HepG2 (cell line): ENCODE data around the gene EFNA2. TPM values are rescaled to one million over a fixed set of nuclear protein-coding genes. Genes with fewer than 3 reads are reported as not detected.

ENCODE experiments used
- ATAC-seq: fragments of 200-7000 bp; cut with Tn5 transposase; 3 replicates; pipeline ENCODE4 v1.9.1; 2020; ENCODE audit warnings: mild to moderate bottlenecking, moderate library complexity
- BruUV-seq: library from RNA; stranded (reverse); fragments of 400-500 nt; replicated peaks from 2 replicates; lab custom pipeline; 2021; lab: Mats Ljungman, UMichigan
- CTCF ChIA-PET: fragments of 300-600 bp; formaldehyde crosslinking; extraction: SDS; loops from one replicate; lab custom pipeline; 2021; ENCODE audit warnings: low total read pairs, inconsistent platforms, low intra/inter-chr PET ratio; lab: Yijun Ruan, JAX
- POLR2A ChIA-PET: fragments of 350-600 bp; sonication (Branson Sonifier 250); formaldehyde crosslinking; loops from one replicate; lab custom pipeline; 2020; ENCODE audit warnings: antibody characterized with exemption, inconsistent platforms; lab: Yijun Ruan, JAX
- DNase-seq: peaks from one replicate; pipeline ENCODE4 v3.0.0-alpha.2; 2015; ENCODE audit warnings: low spot score
- FAIRE-seq: peaks from 3 replicates; lab custom pipeline; 2011; peaks lifted over from hg19 to GRCh38; lab: Jason Lieb, UNC
- H2AFZ ChIP-seq: one replicate; pipeline ENCODE4 v1.6.1; 2011; ENCODE audit warnings: low read length, inconsistent platforms
- H3K27ac ChIP-seq: fragments of 300-600 bp; 3 replicates; pipeline ENCODE4 v1.8.0; 2011; ENCODE audit warnings: mixed run types, mild to moderate bottlenecking, mixed read lengths, low read length, inconsistent platforms; ENCODE audit not compliant: insufficient read depth; ENCODE audit errors: extremely low read length
- H3K27me3 ChIP-seq, 2 experiments: fragments of 200-600 bp in 1 of 2; 2 replicates in 1 of 2; 3 replicates in 1 of 2; pipeline versions ENCODE4 v1.6.0 to v1.8.0; 2011; ENCODE audit warnings: low read length in 2 of 2, mild to moderate bottlenecking in 2 of 2, moderate library complexity in 2 of 2, inconsistent platforms in 1 of 2; ENCODE audit not compliant: insufficient read depth in 2 of 2, control insufficient read depth in 1 of 2
- H3K36me3 ChIP-seq, 2 experiments: fragments of 200-600 bp in 1 of 2; replicated peaks in 1 of 2; 2 replicates in 1 of 2; 3 replicates in 1 of 2; pipeline versions ENCODE4 v1.5.1 to v1.8.0; 2011; ENCODE audit warnings: low read length in 2 of 2, inconsistent platforms in 1 of 2; ENCODE audit not compliant: insufficient read depth in 2 of 2, control insufficient read depth in 1 of 2
- H3K4me1 ChIP-seq: 2 replicates; pipeline ENCODE4 v1.5.1; 2012; ENCODE audit warnings: low read length, inconsistent platforms; ENCODE audit not compliant: insufficient read depth
- H3K4me2 ChIP-seq: 2 replicates; pipeline ENCODE4 v1.6.0; 2011; ENCODE audit warnings: low read depth, low read length, inconsistent platforms
- H3K4me3 ChIP-seq, 3 experiments: fragments of 200-600 bp in 1 of 3; sonication (generic), shearing (Covaris generic) in 1 of 3; replicated peaks in 1 of 3; 2 replicates each; pipeline ENCODE4 v1.5.1; 2011 to 2016; ENCODE audit warnings: low read length in 3 of 3, inconsistent platforms in 2 of 3, low read depth in 2 of 3, mild to moderate bottlenecking in 2 of 3, control low read depth in 1 of 3, mixed read lengths in 1 of 3; ENCODE audit not compliant: insufficient read depth in 1 of 3
- H3K79me2 ChIP-seq: one replicate; pipeline ENCODE4 v1.6.1; 2011; ENCODE audit warnings: low read length, inconsistent platforms; ENCODE audit not compliant: insufficient read depth
- H3K9ac ChIP-seq: 2 replicates; pipeline ENCODE4 v1.6.0; 2011; ENCODE audit warnings: mild to moderate bottlenecking, low read depth, low read length, inconsistent platforms; ENCODE audit not compliant: insufficient read depth
- H3K9me3 ChIP-seq: 2 replicates; pipeline ENCODE4 v1.5.1; 2012; ENCODE audit warnings: mild to moderate bottlenecking, low read length
- H4K20me1 ChIP-seq: 2 replicates; pipeline ENCODE4 v1.6.0; 2011; ENCODE audit warnings: inconsistent platforms, mild to moderate bottlenecking, low read length, moderate library complexity; ENCODE audit not compliant: insufficient read depth
- EZH2 ChIP-seq: conservative IDR thresholded peaks from 2 replicates; pipeline ENCODE4 v1.6.1; 2012; ENCODE audit warnings: mild to moderate bottlenecking, low read depth, low read length, moderate library complexity
- GABPB1 ChIP-seq: IDR thresholded peaks from 2 replicates; pipeline ENCODE4 v1.6.1; 2016; ENCODE audit warnings: mild to moderate bottlenecking, missing genetic modification reagents, moderate library complexity, missing compliant biosample characterization
- HNRNPK ChIP-seq: fragments of 200-400 bp; formaldehyde crosslinking; IDR thresholded peaks from 2 replicates; pipeline ENCODE4 v1.6.1; 2018; ENCODE audit warnings: low read length, low read depth, moderate library complexity, mild to moderate bottlenecking; ENCODE audit not compliant: poor library complexity, severe bottlenecking
- HOXA9 ChIP-seq: sonication (generic); formaldehyde crosslinking; IDR thresholded peaks from 2 replicates; pipeline ENCODE4 v1.8.1; 2022; ENCODE audit warnings: missing genetic modification reagents, mild to moderate bottlenecking, moderate library complexity, borderline replicate concordance
- HOXD1 ChIP-seq: sonication (generic); formaldehyde crosslinking; IDR thresholded peaks from 2 replicates; pipeline ENCODE4 v1.5.0; 2020; ENCODE audit warnings: missing genetic modification reagents
- KMT2B ChIP-seq: IDR thresholded peaks from 2 replicates; pipeline ENCODE4 v1.6.1; 2016; ENCODE audit warnings: missing genetic modification reagents, missing compliant biosample characterization
- MAZ ChIP-seq, 2 experiments: sonication (generic) in 1 of 2; formaldehyde crosslinking in 1 of 2; IDR thresholded peaks; 2 replicates each; pipeline versions ENCODE4 v1.5.0 to v1.6.1; 2012 to 2020; ENCODE audit warnings: low read depth in 2 of 2, mild to moderate bottlenecking in 2 of 2, borderline replicate concordance in 1 of 2, improper control_type of control experiment in 1 of 2, low read length in 1 of 2, missing genetic modification reagents in 1 of 2, moderate library complexity in 1 of 2
- NR2F6 ChIP-seq, 2 experiments: IDR thresholded peaks; 2 replicates each; pipeline ENCODE4 v1.6.1; 2016; ENCODE audit warnings: antibody characterized with exemption in 1 of 2, mild to moderate bottlenecking in 1 of 2
- SMYD3 ChIP-seq: sonication (generic); formaldehyde crosslinking; IDR thresholded peaks from 2 replicates; pipeline ENCODE4 v1.8.1; 2023; ENCODE audit warnings: mild to moderate bottlenecking, missing genetic modification reagents
- SNRNP70 ChIP-seq: fragments of 200-400 bp; formaldehyde crosslinking; IDR thresholded peaks from 2 replicates; pipeline ENCODE4 v1.6.1; 2017; ENCODE audit warnings: mild to moderate bottlenecking, low read depth, low read length, moderate library complexity
- TCF12 ChIP-seq, 2 experiments: fragments of 450-650 bp in 1 of 2; sonication (generic) in 1 of 2; formaldehyde crosslinking in 1 of 2; IDR thresholded peaks; 2 replicates each; pipeline versions ENCODE4 v1.6.1 to v1.8.0; 2017 to 2022; ENCODE audit warnings: antibody characterized with exemption in 1 of 2, mild to moderate bottlenecking in 1 of 2, missing genetic modification reagents in 1 of 2, moderate library complexity in 1 of 2
- ZBTB43 ChIP-seq: sonication (generic); formaldehyde crosslinking; conservative IDR thresholded peaks from 2 replicates; pipeline ENCODE4 v1.4.0; 2020; ENCODE audit warnings: missing genetic modification reagents
- ZNF34 ChIP-seq: sonication (generic); formaldehyde crosslinking; IDR thresholded peaks from 2 replicates; pipeline ENCODE4 v1.4.0; 2020; ENCODE audit warnings: mild to moderate bottlenecking, missing genetic modification reagents, borderline replicate concordance
- ZNF567 ChIP-seq: sonication (generic); formaldehyde crosslinking; IDR thresholded peaks from 2 replicates; pipeline ENCODE4 v1.8.1; 2023; ENCODE audit warnings: mild to moderate bottlenecking, missing genetic modification reagents, borderline replicate concordance
- ZNF691 ChIP-seq: sonication (generic); formaldehyde crosslinking; IDR thresholded peaks from 2 replicates; pipeline ENCODE4 v1.4.0; 2020; ENCODE audit warnings: missing genetic modification reagents, low read depth, mild to moderate bottlenecking, borderline replicate concordance
- WGBS: methylation state at CpG from one replicate; pipeline ENCODE4 v1.1.6; 2017; ENCODE audit warnings: low lambda C conversion rate; 5-methylcytosine and 5-hydroxymethylcytosine counted together
- in situ Hi-C: cut with HindIII; loops from 2 replicates; pipeline ENCODE4 v1.10.0; 2017; ENCODE audit warnings: low pct_unique_long_range_greater_than_20kb; ENCODE audit not compliant: extremely low pct_ligation_motif_present
- intact Hi-C: fragments of 100-400 bp; cut with micrococcal nuclease; formaldehyde crosslinking; loops from one replicate; pipeline ENCODE4 v1.10.0; 2022; ENCODE audit not compliant: unreplicated experiment
- polyA plus RNA-seq, 8 experiments: library from polyadenylated mRNA; depleted of rRNA in 3 of 8; stranded (reverse) in 7 of 8; unstranded in 1 of 8; fragments of >200 nt; fragmentation: Illumina TruSeq in 4 of 8; extraction: Trizol in 4 of 8; gene quantifications; 2 replicates each; pipeline versions ENCODE4 v1.2.1 to v1.2.3, GENCODE V29; 2011 to 2016; ENCODE audit warnings: low read depth in 4 of 8, missing spikeins in 1 of 8, mixed read lengths in 1 of 8; ENCODE audit not compliant: insufficient read depth in 1 of 8
- total RNA-seq, 5 experiments: library from RNA; depleted of rRNA; stranded (reverse); fragments of >200 nt; fragmentation: Illumina TruSeq; extraction: Trizol; gene quantifications; 2 replicates each; pipeline ENCODE4 v1.2.3, GENCODE V29; 2016; ENCODE audit warnings: low read depth in 1 of 5
- TF ChIP-seq, protein P1 (sequence below): sonication (generic); formaldehyde crosslinking; IDR thresholded peaks from 2 replicates; pipeline ENCODE4 v1.9.0; 2021; ENCODE audit warnings: missing genetic modification reagents, mild to moderate bottlenecking, borderline replicate concordance
- TF ChIP-seq, protein P2 (sequence below): sonication (generic); formaldehyde crosslinking; IDR thresholded peaks from 2 replicates; pipeline ENCODE4 v1.8.1; 2023; ENCODE audit warnings: mild to moderate bottlenecking, missing genetic modification reagents

Gene EFNA2
- total and polyA plus RNA-seq, 2 of the 13 experiments (the other 11 are each of a cell fraction or from before 2014, with no cell fraction given): 6.0 to 9.9 TPM

GRCh38 chr19:1262623-1263123 is 23.0 kb upstream of the EFNA2 start:
- Histone ChIP-seq H3K4me2 (peak overlapping the region; percentile 98), H3K27me3 (no peaks in the 10 kb centered on the region), H3K36me3 (0 out of 5 replicates have a peak, but pooled peaks cover 0 to 5% of the 10 kb centered on the region in 2 experiments), H2AFZ (no peak overlapping the region), H3K27ac (peak overlapping the region; percentile 81), H4K20me1 (peaks cover 16% of the 10 kb centered on the region; the same call in 1 of the 2 replicates), H3K9me3 (no peaks in the 10 kb centered on the region), H3K9ac (peak overlapping the region; percentile 78), H3K4me3 (peak overlapping the region; percentile 71 to 81 (median 80); a peak in 5 of 6 replicates), H3K4me1 (peaks cover 73% of the 10 kb centered on the region), H3K79me2 (peaks cover 3% of the 10 kb centered on the region)
- FAIRE-seq (no peak), ATAC-seq (no peak), DNase-seq (no peak)
- ChIA-PET CTCF (no interaction called here), POLR2A (interaction anchor here (1.3 to 12.8 kb wide), 5 partner anchors 8 to 24 kb away, joined by 4 to 668 read pairs (median 9); partner anchors contain the start of genes ATP5F1D, FAM174C and MIDN)
- 8% methylated on average over 16 of the region's 21 CpGs for WGBS
- in situ Hi-C loops: no loop called here
- intact Hi-C loops: no loop called here
- BruUV-seq: no TSS peak
- TF ChIP-seq HOXD1 (CRISPR knock-in tag) (0 out of 2 replicates have a peak, but pooled peaks have one; percentile 40), ZNF34 (no peak), ZNF567 (CRISPR knock-in tag) (no peak), GABPB1 (CRISPR knock-in tag) (peak; percentile 41; the same call in 1 of the 2 replicates), KMT2B (CRISPR knock-in tag) (no peak), HOXA9 (CRISPR knock-in tag) (no peak), SMYD3 (CRISPR knock-in tag) (no peak), TCF12 (IDR thresholded peaks at IDR 0.05) (no peak), TCF12 (CRISPR knock-in tag; IDR thresholded peaks at IDR 0.05) (0 out of 2 replicates have a peak, but pooled peaks have one; percentile 3), SNRNP70 (no peak), EZH2 (no peak), ZNF691 (CRISPR knock-in tag) (peak; percentile 51; the same call in 1 of the 2 replicates), ZBTB43 (no peak), MAZ (IDR thresholded peaks at IDR 0.05; ENCODE audit: borderline replicate concordance, low read depth, low read length) (peak; percentile 69; the same call in 1 of the 2 replicates), MAZ (CRISPR knock-in tag; IDR thresholded peaks at IDR 0.05; ENCODE audit: low read depth) (0 out of 2 replicates have a peak, but pooled peaks have one; percentile 39), HNRNPK (peak; percentile 20), NR2F6 (IDR thresholded peaks at IDR 0.05) (peak; percentile 72), NR2F6 (CRISPR knock-in tag; IDR thresholded peaks at IDR 0.05) (no peak)
- TF ChIP-seq, protein P1, sequence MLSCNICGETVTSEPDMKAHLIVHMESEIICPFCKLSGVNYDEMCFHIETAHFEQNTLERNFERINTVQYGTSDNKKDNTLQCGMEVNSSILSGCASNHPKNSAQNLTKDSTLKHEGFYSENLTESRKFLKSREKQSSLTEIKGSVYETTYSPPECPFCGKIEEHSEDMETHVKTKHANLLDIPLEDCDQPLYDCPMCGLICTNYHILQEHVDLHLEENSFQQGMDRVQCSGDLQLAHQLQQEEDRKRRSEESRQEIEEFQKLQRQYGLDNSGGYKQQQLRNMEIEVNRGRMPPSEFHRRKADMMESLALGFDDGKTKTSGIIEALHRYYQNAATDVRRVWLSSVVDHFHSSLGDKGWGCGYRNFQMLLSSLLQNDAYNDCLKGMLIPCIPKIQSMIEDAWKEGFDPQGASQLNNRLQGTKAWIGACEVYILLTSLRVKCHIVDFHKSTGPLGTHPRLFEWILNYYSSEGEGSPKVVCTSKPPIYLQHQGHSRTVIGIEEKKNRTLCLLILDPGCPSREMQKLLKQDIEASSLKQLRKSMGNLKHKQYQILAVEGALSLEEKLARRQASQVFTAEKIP (CRISPR knock-in tag): no peak
- TF ChIP-seq, protein P2, sequence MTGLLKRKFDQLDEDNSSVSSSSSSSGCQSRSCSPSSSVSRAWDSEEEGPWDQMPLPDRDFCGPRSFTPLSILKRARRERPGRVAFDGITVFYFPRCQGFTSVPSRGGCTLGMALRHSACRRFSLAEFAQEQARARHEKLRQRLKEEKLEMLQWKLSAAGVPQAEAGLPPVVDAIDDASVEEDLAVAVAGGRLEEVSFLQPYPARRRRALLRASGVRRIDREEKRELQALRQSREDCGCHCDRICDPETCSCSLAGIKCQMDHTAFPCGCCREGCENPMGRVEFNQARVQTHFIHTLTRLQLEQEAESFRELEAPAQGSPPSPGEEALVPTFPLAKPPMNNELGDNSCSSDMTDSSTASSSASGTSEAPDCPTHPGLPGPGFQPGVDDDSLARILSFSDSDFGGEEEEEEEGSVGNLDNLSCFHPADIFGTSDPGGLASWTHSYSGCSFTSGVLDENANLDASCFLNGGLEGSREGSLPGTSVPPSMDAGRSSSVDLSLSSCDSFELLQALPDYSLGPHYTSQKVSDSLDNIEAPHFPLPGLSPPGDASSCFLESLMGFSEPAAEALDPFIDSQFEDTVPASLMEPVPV: no peak
